H9 (cell line): Measurements from ENCODE around the gene SEC22C. TPM values are rescaled to one million over a fixed set of nuclear protein-coding genes. Genes with fewer than 3 reads are reported as not detected.
A peak's percentile ranks its signal among the peaks of the same experiment; 100 is the strongest.

Source experiments
- DNase-seq: peaks from one replicate; pipeline ENCODE4 v3.0.0-alpha.2; 2017
- H2AFZ ChIP-seq: one replicate; pipeline ENCODE4 v1.6.1; 2013; ENCODE audit warnings: mild to moderate bottlenecking, low read length, control low read depth, moderate library complexity
- H2AK5ac ChIP-seq: 2 replicates; pipeline ENCODE4 v1.6.1; 2013; ENCODE audit warnings: low read length, control low read depth, mixed read lengths; ENCODE audit not compliant: insufficient read length
- H2BK120ac ChIP-seq: one replicate; pipeline ENCODE4 v1.6.1; 2013; ENCODE audit warnings: low read depth, mild to moderate bottlenecking, low read length, control low read depth, inconsistent platforms; ENCODE audit not compliant: poor library complexity, severe bottlenecking
- H2BK12ac ChIP-seq: 2 replicates; pipeline ENCODE4 v1.6.1; 2013; ENCODE audit warnings: low read length, control low read depth, mixed read lengths, low read depth; ENCODE audit not compliant: insufficient read length
- H2BK15ac ChIP-seq: 2 replicates; pipeline ENCODE4 v1.6.1; 2013; ENCODE audit warnings: low read depth, low read length, control low read depth
- H2BK20ac ChIP-seq: one replicate; pipeline ENCODE4 v1.6.1; 2013; ENCODE audit warnings: low read depth, mild to moderate bottlenecking, low read length, control low read depth, inconsistent platforms; ENCODE audit not compliant: poor library complexity, severe bottlenecking
- H2BK5ac ChIP-seq: 2 replicates; pipeline ENCODE4 v1.6.1; 2013; ENCODE audit warnings: low read length, control low read depth, mixed read lengths; ENCODE audit not compliant: insufficient read length
- H3K14ac ChIP-seq: 2 replicates; pipeline ENCODE4 v1.6.1; 2013; ENCODE audit warnings: low read length, control low read depth; ENCODE audit not compliant: insufficient read depth
- H3K18ac ChIP-seq: 2 replicates; pipeline ENCODE4 v1.6.1; 2013; ENCODE audit warnings: low read depth, mild to moderate bottlenecking, mixed read lengths, low read length, control low read depth; ENCODE audit not compliant: insufficient read length
- H3K23ac ChIP-seq: 2 replicates; pipeline ENCODE4 v1.6.1; 2013; ENCODE audit warnings: low read length, control low read depth, mixed read lengths, low read depth; ENCODE audit not compliant: insufficient read length
- H3K23me2 ChIP-seq: 2 replicates; pipeline ENCODE4 v1.6.1; 2013; ENCODE audit warnings: low read depth, mild to moderate bottlenecking, mixed read lengths, low read length, control low read depth; ENCODE audit not compliant: insufficient read length, poor library complexity, severe bottlenecking
- H3K27ac ChIP-seq: 2 replicates; pipeline ENCODE4 v1.5.1; 2013; ENCODE audit warnings: low read length, control low read depth, mixed read lengths, low read depth; ENCODE audit not compliant: insufficient read length
- H3K27me3 ChIP-seq: 2 replicates; pipeline ENCODE4 v1.6.1; 2013; ENCODE audit warnings: low read length, control low read depth, inconsistent platforms; ENCODE audit not compliant: insufficient read depth
- H3K4ac ChIP-seq: 2 replicates; pipeline ENCODE4 v1.6.1; 2013; ENCODE audit warnings: low read depth, mild to moderate bottlenecking, control low read depth, inconsistent platforms, low read length, moderate library complexity
- H3K4me1 ChIP-seq: 2 replicates; pipeline ENCODE4 v1.6.1; 2013; ENCODE audit warnings: low read length, control low read depth, inconsistent platforms; ENCODE audit not compliant: insufficient read depth
- H3K4me2 ChIP-seq: 2 replicates; pipeline ENCODE4 v1.6.1; 2013; ENCODE audit warnings: low read length, control low read depth, mixed read lengths; ENCODE audit not compliant: insufficient read length, insufficient read depth
- H3K56ac ChIP-seq: 2 replicates; pipeline ENCODE4 v1.6.1; 2013; ENCODE audit warnings: low read depth, mild to moderate bottlenecking, mixed read lengths, low read length, control low read depth; ENCODE audit not compliant: insufficient read length
- H3K79me1 ChIP-seq: 2 replicates; pipeline ENCODE4 v1.6.1; 2013; ENCODE audit warnings: low read depth, mild to moderate bottlenecking, moderate library complexity, low read length, control low read depth, inconsistent platforms; ENCODE audit not compliant: insufficient read depth, poor library complexity, severe bottlenecking
- H3K79me2 ChIP-seq: 2 replicates; pipeline ENCODE4 v1.6.1; 2013; ENCODE audit warnings: low read length, control low read depth, inconsistent platforms; ENCODE audit not compliant: insufficient read depth
- H3K9ac ChIP-seq: 2 replicates; pipeline ENCODE4 v1.6.1; 2013; ENCODE audit warnings: low read length, control low read depth, mixed read lengths; ENCODE audit not compliant: insufficient read length; ENCODE audit errors: extremely low read depth
- H3K9me3 ChIP-seq: one replicate; pipeline ENCODE4 v1.6.1; 2013; ENCODE audit warnings: low read depth, low read length, inconsistent platforms; ENCODE audit not compliant: control insufficient read depth
- H3T11ph ChIP-seq: one replicate; pipeline ENCODE4 v1.6.1; 2013; ENCODE audit warnings: mild to moderate bottlenecking, low read length, control low read depth, inconsistent platforms
- H4K20me1 ChIP-seq: one replicate; pipeline ENCODE4 v1.6.1; 2013; ENCODE audit not compliant: control insufficient read depth, insufficient read length, insufficient read depth
- H4K5ac ChIP-seq: 2 replicates; pipeline ENCODE4 v1.6.1; 2013; ENCODE audit warnings: low read depth, mild to moderate bottlenecking, mixed read lengths, low read length, control low read depth; ENCODE audit not compliant: insufficient read length
- H4K8ac ChIP-seq: replicated peaks from 2 replicates; pipeline ENCODE4 v1.6.1; 2013; ENCODE audit warnings: low read length, control low read depth, mixed read lengths, low read depth; ENCODE audit not compliant: insufficient read length
- H4K91ac ChIP-seq: 2 replicates; pipeline ENCODE4 v1.6.1; 2013; ENCODE audit warnings: low read depth, mild to moderate bottlenecking, moderate library complexity, mixed read lengths, low read length, control low read depth; ENCODE audit not compliant: insufficient read length
- H3K27ac Mint-ChIP-seq, 3 experiments: 2 replicates in 2 of 3; 3 replicates in 1 of 3; pipeline ENCODE4 v1.8.0; 2020 to 2021; ENCODE audit warnings: mixed read lengths in 3 of 3, mild to moderate bottlenecking in 1 of 3, moderate library complexity in 1 of 3
- H3K27me3 Mint-ChIP-seq: 2 replicates; pipeline ENCODE4 v1.8.0; 2021; ENCODE audit warnings: low read depth, mild to moderate bottlenecking, moderate library complexity, mixed read lengths
- H3K36me3 Mint-ChIP-seq, 3 experiments: 2 replicates in 2 of 3; 3 replicates in 1 of 3; pipeline ENCODE4 v1.8.0; 2020 to 2021; ENCODE audit warnings: low read depth in 3 of 3, mixed read lengths in 3 of 3; ENCODE audit not compliant: insufficient read depth in 1 of 3
- H3K4me1 Mint-ChIP-seq, 2 experiments: 2 replicates each; pipeline ENCODE4 v1.8.0; 2020; ENCODE audit warnings: mixed read lengths in 2 of 2
- H3K4me3 Mint-ChIP-seq, 2 experiments: 2 replicates in 1 of 2; 3 replicates in 1 of 2; pipeline ENCODE4 v1.8.0; 2020 to 2021; ENCODE audit warnings: mild to moderate bottlenecking in 2 of 2, mixed read lengths in 2 of 2, moderate library complexity in 1 of 2
- H3K9me3 Mint-ChIP-seq, 2 experiments: 2 replicates in 1 of 2; 3 replicates in 1 of 2; pipeline ENCODE4 v1.8.0; 2020; ENCODE audit warnings: mild to moderate bottlenecking in 2 of 2, mixed read lengths in 2 of 2, moderate library complexity in 1 of 2
- CTCF ChIP-seq: fragments of 200-600 bp; sonication (generic); conservative IDR thresholded peaks from 3 replicates; pipeline ENCODE4 v1.8.0; 2021; ENCODE audit warnings: antibody characterized with exemption, mild to moderate bottlenecking
- WGBS: extraction: QIAGEN DNeasy Blood & Tissue Kit; methylation state at CpG from one replicate; pipeline ENCODE4 v1.1.7; 2013; ENCODE audit warnings: missing lambda C conversion rate, low lambda C conversion rate, mixed read lengths; ENCODE audit not compliant: insufficient read length; ENCODE audit errors: extremely low coverage; 5-methylcytosine and 5-hydroxymethylcytosine counted together
- total RNA-seq: library from RNA; stranded (reverse); gene quantifications from 2 replicates; pipeline ENCODE4 v1.2.1, GENCODE V29; 2021

SEC22C gene
- total RNA-seq, 1 experiment from 2014 or later, result 28.2 TPM

- H3K56ac ChIP-seq, result no peak overlapping the region
- Mint-ChIP-seq H3K4me3 (no peak overlapping the region), H3K27ac (0 out of 7 replicates have a peak overlapping the region, but pooled peaks of 1 of the 3 experiments have one; percentile 49), H3K27me3 (peaks cover 8% of the 10 kb centered on the region; the same call in 1 of the 2 replicates), H3K36me3 (peaks cover 0 to 2% (median 0%) of the 10 kb centered on the region in 3 experiments; a peak in 2 of 7 replicates), H3K9me3 (no peaks in the 10 kb centered on the region), H3K4me1 (peaks cover 6 to 8% of the 10 kb centered on the region in 2 experiments)
- no peak overlapping the region for H3K18ac ChIP-seq
- no peak overlapping the region for H2BK5ac ChIP-seq
- no peak overlapping the region for H3K9ac ChIP-seq
- no peak overlapping the region for H3K27ac ChIP-seq
- no peaks in the 10 kb centered on the region for H3K9me3 ChIP-seq
- no peak overlapping the region for H2AK5ac ChIP-seq
- no peak overlapping the region for H3K4me2 ChIP-seq
- H2BK20ac ChIP-seq, result no peak overlapping the region
- H3K14ac ChIP-seq, result no peak overlapping the region
- no peaks in the 10 kb centered on the region for H3K4me1 ChIP-seq
- no peak overlapping the region for H2AFZ ChIP-seq
- no peak overlapping the region for H3K4ac ChIP-seq
- no peaks in the 10 kb centered on the region for H4K20me1 ChIP-seq
- H4K91ac ChIP-seq, result no peak overlapping the region
- no peaks in the 10 kb centered on the region for H3K79me2 ChIP-seq
- no peak for TF ChIP-seq CTCF
- DNase-seq, result no peak
- no peak overlapping the region for H3K23ac ChIP-seq
- no peak overlapping the region for H2BK120ac ChIP-seq
- no peaks in the 10 kb centered on the region for H3K79me1 ChIP-seq
- H3K23me2 ChIP-seq, result no peaks in the 10 kb centered on the region
- H3K27me3 ChIP-seq, result no peaks in the 10 kb centered on the region
- no peak overlapping the region for H3T11ph ChIP-seq
- no peak overlapping the region for H4K8ac ChIP-seq
- H2BK12ac ChIP-seq, result no peak overlapping the region
- H4K5ac ChIP-seq, result no peak overlapping the region
- H2BK15ac ChIP-seq, result no peak overlapping the region
- WGBS, result no CpG with 5 or more reads among the region's 6 CpGs
Observed at GRCh38 chr3:42513521-42513920, 68.2 kb downstream of the SEC22C start.
